ENCODE measurements around the gene PTPRCAP. TPM values are rescaled to one million over a fixed set of nuclear protein-coding genes. Genes with fewer than 3 reads are reported as not detected.
A peak's percentile ranks its signal among the peaks of the same experiment; 100 is the strongest.

The PTPRCAP gene
- total RNA-seq, 1 experiment from 2014 or later, result 0.15 TPM

DNA sequence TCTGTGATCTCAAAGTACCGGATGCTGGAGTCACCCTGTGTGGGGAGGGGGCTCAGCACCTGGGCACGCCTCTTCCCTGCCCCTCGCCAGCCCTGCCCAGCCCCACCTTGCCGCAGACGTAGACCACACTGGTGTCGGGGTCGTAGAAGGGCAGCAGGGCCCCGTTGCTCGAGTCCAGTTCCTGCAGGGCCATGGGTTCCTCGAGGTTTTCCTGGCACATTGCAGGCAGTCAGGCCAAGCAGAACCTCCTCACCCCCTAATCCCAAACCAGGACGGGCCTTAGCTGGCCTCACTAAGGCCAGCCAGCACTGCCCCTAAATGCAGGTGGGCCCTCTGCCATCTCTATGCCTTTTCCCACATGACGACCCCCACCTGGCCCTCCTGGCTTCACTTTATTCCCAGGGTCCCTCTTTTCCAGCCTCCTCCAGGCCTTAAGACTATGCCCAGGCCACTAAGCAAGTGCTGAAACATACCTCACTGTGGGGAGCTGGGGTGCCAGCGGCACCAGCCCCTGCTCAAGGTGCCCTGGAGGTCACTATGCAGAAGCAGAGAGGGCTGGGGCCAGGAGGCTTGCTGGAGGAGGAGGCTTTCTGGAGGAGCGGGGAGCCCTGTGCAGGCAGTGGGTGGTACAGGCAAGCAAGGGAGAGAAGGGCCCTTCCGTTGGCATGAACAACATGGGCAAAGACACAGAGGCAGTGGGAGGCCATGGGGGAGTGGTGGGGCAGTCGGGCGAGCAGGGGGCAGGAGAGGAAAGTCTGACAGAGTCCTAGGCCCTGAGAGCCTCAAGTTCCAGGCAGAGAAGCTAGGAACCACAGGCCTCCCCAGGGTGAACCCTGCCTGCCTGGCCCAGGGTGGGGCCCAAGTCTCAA is 3.0 kb upstream of the PTPRCAP start:
- no peak for ATAC-seq
- Histone ChIP-seq H3K27me3 (ENCODE audit: low read length) (no peaks in the 10 kb centered on the region), H3K27ac (ENCODE audit: low read length) (no peak overlapping the region), H3K4me3 (ENCODE audit: low read length) (no peak overlapping the region), H3F3A (ENCODE audit: low read length, unreplicated experiment) (peaks cover 9% of the 10 kb centered on the region), H3K9me2 (replicated peaks; ENCODE audit: low read length) (no peaks in the 10 kb centered on the region), H3K9ac (ENCODE audit: low read length) (no peak overlapping the region), H3K4me2 (ENCODE audit: low read length) (no peak overlapping the region), H3K9me3 (ENCODE audit: low read length) (no peaks in the 10 kb centered on the region), H3K36me3 (ENCODE audit: low read depth, low read length) (peaks cover 8% of the 10 kb centered on the region; the same call in 1 of the 2 replicates), H3K79me2 (ENCODE audit: low read length) (0 out of 2 replicates have a peak, but pooled peaks cover 6% of the 10 kb centered on the region), H2AFZ (ENCODE audit: low read length) (no peak overlapping the region), H3K4me1 (ENCODE audit: insufficient read depth, low read length) (0 out of 2 replicates have a peak, but pooled peaks cover 6% of the 10 kb centered on the region), H4K20me1 (ENCODE audit: low read length) (no peaks in the 10 kb centered on the region)
- ChIA-PET POLR2A (ENCODE audit: unreplicated experiment) (no interaction called here), CTCF (no interaction called here)
- intact Hi-C loops (cut with micrococcal nuclease), result no loop called here
- TF ChIP-seq EZH2phosphoT487 (IDR thresholded peaks at IDR 0.05; ENCODE audit: borderline replicate concordance, low read length), result no peak
- DNase-seq, result no peak
- no TSS peak for BruUV-seq (replicated peaks)

DNA sequence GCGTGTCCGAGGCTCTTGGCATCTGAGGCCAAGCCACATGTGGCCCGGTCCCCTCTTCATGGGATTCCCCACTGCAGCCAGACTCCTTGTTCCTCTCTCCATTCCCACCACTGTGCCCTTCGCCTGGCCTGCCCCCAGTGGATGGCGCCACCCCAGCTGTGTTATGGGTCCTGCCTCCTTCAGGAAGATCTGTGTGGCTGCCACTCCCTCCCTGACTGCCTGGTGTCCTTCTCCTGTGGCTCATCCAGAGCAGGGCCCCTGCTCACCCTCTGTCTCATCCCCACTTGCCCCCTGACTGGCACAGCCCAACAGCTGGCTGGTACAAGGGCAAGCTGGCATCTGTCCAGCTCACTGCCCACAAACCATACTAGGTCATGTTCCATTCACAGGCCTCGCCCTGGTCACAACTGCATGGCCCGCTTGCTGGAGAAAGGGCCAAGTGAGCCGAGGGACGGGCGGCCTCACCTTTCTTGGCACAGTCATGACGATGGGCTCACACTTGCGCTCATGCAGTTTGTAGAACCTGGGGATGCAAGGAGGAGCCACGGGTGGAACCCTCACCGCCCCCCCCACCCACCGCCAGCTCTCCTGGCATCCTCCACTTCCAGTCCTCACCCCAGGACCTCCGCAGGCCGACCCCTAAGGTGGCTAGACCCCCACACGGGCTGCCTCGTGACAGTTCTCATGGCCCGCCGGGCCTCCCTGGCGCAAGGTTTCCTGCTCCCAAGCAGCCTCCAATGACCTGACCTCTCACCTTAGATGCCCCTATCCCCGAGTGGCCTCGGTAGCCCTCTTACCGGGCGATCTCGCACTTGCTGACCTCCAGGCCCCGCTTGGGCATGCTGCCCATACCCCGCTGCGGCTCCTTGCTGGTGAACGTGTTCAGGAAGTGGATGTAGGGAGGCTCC is 2.1 kb upstream of the PTPRCAP start:
- ChIA-PET POLR2A (ENCODE audit: unreplicated experiment) (interaction anchor here (0.7 kb wide), 1 partner anchor 11 kb away, joined by 3 read pairs; no protein-coding TSS in a partner anchor), CTCF (no interaction called here)
- no peak overlapping the region for H2AFZ ChIP-seq (ENCODE audit: low read length)
- no peaks in the 10 kb centered on the region for H3K9me3 ChIP-seq (ENCODE audit: low read length)
- H3K9me2 ChIP-seq (replicated peaks; ENCODE audit: low read length), result no peaks in the 10 kb centered on the region
- H3K9ac ChIP-seq (ENCODE audit: low read length), result no peak overlapping the region
- no peak overlapping the region for H3K4me2 ChIP-seq (ENCODE audit: low read length)
- H3K36me3 ChIP-seq (ENCODE audit: low read depth, low read length), result peaks cover 10% of the 10 kb centered on the region; the same call in 1 of the 2 replicates
- no peaks in the 10 kb centered on the region for H3K27me3 ChIP-seq (ENCODE audit: low read length)
- peaks cover 9% of the 10 kb centered on the region for H3F3A ChIP-seq (ENCODE audit: low read length, unreplicated experiment)
- TF ChIP-seq, protein P1, sequence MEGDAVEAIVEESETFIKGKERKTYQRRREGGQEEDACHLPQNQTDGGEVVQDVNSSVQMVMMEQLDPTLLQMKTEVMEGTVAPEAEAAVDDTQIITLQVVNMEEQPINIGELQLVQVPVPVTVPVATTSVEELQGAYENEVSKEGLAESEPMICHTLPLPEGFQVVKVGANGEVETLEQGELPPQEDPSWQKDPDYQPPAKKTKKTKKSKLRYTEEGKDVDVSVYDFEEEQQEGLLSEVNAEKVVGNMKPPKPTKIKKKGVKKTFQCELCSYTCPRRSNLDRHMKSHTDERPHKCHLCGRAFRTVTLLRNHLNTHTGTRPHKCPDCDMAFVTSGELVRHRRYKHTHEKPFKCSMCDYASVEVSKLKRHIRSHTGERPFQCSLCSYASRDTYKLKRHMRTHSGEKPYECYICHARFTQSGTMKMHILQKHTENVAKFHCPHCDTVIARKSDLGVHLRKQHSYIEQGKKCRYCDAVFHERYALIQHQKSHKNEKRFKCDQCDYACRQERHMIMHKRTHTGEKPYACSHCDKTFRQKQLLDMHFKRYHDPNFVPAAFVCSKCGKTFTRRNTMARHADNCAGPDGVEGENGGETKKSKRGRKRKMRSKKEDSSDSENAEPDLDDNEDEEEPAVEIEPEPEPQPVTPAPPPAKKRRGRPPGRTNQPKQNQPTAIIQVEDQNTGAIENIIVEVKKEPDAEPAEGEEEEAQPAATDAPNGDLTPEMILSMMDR (conservative IDR thresholded peaks at IDR 0.05; ENCODE audit: low read depth, low read length), result peak; percentile 64
- TF ChIP-seq EZH2 (IDR thresholded peaks at IDR 0.05; ENCODE audit: low read length, unreplicated experiment), result no peak
- no peak overlapping the region for H3K27ac ChIP-seq (ENCODE audit: low read length)
- peak; percentile 19 for ATAC-seq
- no peaks in the 10 kb centered on the region for H4K20me1 ChIP-seq (ENCODE audit: low read length)
- no TSS peak for BruUV-seq (replicated peaks)
- 0 out of 2 replicates have a peak, but pooled peaks cover 6% of the 10 kb centered on the region for H3K79me2 ChIP-seq (ENCODE audit: low read length)
- DNase-seq, result peak; percentile 36
- no peak overlapping the region for H3K4me3 ChIP-seq (ENCODE audit: low read length)
- H3K4me1 ChIP-seq (ENCODE audit: insufficient read depth, low read length), result 0 out of 2 replicates have a peak, but pooled peaks cover 6% of the 10 kb centered on the region
- intact Hi-C loops (cut with micrococcal nuclease), result no loop called here

GRCh38 chr11:67438158-67438902 is 848 bp upstream of the PTPRCAP start:
- H3F3A ChIP-seq (ENCODE audit: low read length, unreplicated experiment), result peaks cover 9% of the 10 kb centered on the region
- ATAC-seq (no peak), DNase-seq (no peak)
- H3K79me2 ChIP-seq (ENCODE audit: low read length), result 0 out of 2 replicates have a peak, but pooled peaks cover 6% of the 10 kb centered on the region
- H3K9ac ChIP-seq (ENCODE audit: low read length), result no peak overlapping the region
- H3K4me3 ChIP-seq (ENCODE audit: low read length), result no peak overlapping the region
- intact Hi-C loops (cut with micrococcal nuclease), result no loop called here
- no peak overlapping the region for H2AFZ ChIP-seq (ENCODE audit: low read length)
- TF ChIP-seq, protein P1 (conservative IDR thresholded peaks at IDR 0.05; ENCODE audit: low read depth, low read length), result no peak
- TF ChIP-seq EZH2 (IDR thresholded peaks at IDR 0.05; ENCODE audit: low read length, unreplicated experiment) (no peak), EZH2phosphoT487 (IDR thresholded peaks at IDR 0.05; ENCODE audit: borderline replicate concordance, low read length) (no peak)
- H3K9me2 ChIP-seq (replicated peaks; ENCODE audit: low read length), result no peaks in the 10 kb centered on the region
- H3K27ac ChIP-seq (ENCODE audit: low read length), result no peak overlapping the region
- no peak overlapping the region for H3K4me2 ChIP-seq (ENCODE audit: low read length)
- BruUV-seq (replicated peaks), result no TSS peak
- POLR2A ChIA-PET (ENCODE audit: unreplicated experiment), result interaction anchor here (0.7 kb wide), 1 partner anchor 13 kb away, joined by 3 read pairs; no protein-coding TSS in a partner anchor
- H3K4me1 ChIP-seq (ENCODE audit: insufficient read depth, low read length), result no peaks in the 10 kb centered on the region
- no peaks in the 10 kb centered on the region for H3K9me3 ChIP-seq (ENCODE audit: low read length)
- CTCF ChIA-PET, result interaction anchor here (0.6 kb wide), 1 partner anchor 21 kb away, joined by 3 read pairs; no protein-coding TSS in a partner anchor
- no peaks in the 10 kb centered on the region for H4K20me1 ChIP-seq (ENCODE audit: low read length)
- H3K27me3 ChIP-seq (ENCODE audit: low read length), result no peaks in the 10 kb centered on the region
- peaks cover 20% of the 10 kb centered on the region; the same call in 1 of the 2 replicates for H3K36me3 ChIP-seq (ENCODE audit: low read depth, low read length)
